Nephron progenitor cell (in vitro differentiated cells): ENCODE measurements around the gene BSN.

Source experiments
- DNase-seq: peaks from one replicate; pipeline ENCODE4 v3.0.0; 2021
- H3K27ac Mint-ChIP-seq: 2 replicates; pipeline ENCODE4 v1.8.0; 2021; ENCODE audit warnings: mild to moderate bottlenecking, moderate library complexity, mixed read lengths
- H3K27me3 Mint-ChIP-seq: 2 replicates; pipeline ENCODE4 v1.8.0; 2021; ENCODE audit warnings: mild to moderate bottlenecking, low read depth, mixed read lengths; ENCODE audit not compliant: poor library complexity
- H3K36me3 Mint-ChIP-seq: 2 replicates; pipeline ENCODE4 v1.8.0; 2021; ENCODE audit warnings: low read depth, mixed read lengths
- H3K4me1 Mint-ChIP-seq: 2 replicates; pipeline ENCODE4 v1.8.0; 2021; ENCODE audit warnings: mixed read lengths
- H3K4me3 Mint-ChIP-seq: 2 replicates; pipeline ENCODE4 v1.8.0; 2021; ENCODE audit warnings: mild to moderate bottlenecking, moderate library complexity, mixed read lengths
- H3K9me3 Mint-ChIP-seq: 2 replicates; pipeline ENCODE4 v1.8.0; 2021; ENCODE audit warnings: mild to moderate bottlenecking, moderate library complexity, mixed read lengths
- TF ChIP-seq, protein P1 (sequence below): fragments of 200-600 bp; sonication (generic); IDR thresholded peaks from 2 replicates; pipeline ENCODE4 v1.5.0; 2021; ENCODE audit warnings: antibody characterized with exemption

The BSN gene

DNA sequence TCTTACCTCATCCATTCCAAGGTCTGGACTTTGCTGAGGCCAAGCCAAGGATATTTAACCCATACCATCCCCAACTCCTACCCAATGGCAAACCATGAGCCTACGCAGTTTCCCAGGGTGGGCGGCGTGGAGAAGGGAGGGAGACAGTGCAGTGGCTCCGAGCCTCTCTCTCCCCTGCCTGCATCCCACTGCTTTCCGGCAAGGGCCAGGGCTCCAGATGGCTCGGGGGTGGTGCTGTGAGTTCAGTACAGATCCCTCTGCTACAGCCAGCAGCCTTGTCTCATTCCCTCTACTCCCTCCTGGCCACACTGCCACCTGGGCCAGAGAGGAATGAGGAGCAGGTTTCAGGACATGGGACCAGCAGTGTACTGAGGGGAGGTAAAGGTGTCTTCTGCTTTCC lies 75.6 kb downstream of the BSN start:
- TF ChIP-seq, protein P1, sequence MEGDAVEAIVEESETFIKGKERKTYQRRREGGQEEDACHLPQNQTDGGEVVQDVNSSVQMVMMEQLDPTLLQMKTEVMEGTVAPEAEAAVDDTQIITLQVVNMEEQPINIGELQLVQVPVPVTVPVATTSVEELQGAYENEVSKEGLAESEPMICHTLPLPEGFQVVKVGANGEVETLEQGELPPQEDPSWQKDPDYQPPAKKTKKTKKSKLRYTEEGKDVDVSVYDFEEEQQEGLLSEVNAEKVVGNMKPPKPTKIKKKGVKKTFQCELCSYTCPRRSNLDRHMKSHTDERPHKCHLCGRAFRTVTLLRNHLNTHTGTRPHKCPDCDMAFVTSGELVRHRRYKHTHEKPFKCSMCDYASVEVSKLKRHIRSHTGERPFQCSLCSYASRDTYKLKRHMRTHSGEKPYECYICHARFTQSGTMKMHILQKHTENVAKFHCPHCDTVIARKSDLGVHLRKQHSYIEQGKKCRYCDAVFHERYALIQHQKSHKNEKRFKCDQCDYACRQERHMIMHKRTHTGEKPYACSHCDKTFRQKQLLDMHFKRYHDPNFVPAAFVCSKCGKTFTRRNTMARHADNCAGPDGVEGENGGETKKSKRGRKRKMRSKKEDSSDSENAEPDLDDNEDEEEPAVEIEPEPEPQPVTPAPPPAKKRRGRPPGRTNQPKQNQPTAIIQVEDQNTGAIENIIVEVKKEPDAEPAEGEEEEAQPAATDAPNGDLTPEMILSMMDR: no peak
- Mint-ChIP-seq H3K4me3 (no peak overlapping the region), H3K27me3 (peaks cover 8% of the 10 kb centered on the region), H3K9me3 (peaks cover 24% of the 10 kb centered on the region), H3K27ac (no peak overlapping the region), H3K4me1 (no peaks in the 10 kb centered on the region), H3K36me3 (peaks cover 5% of the 10 kb centered on the region)
- DNase-seq: no peak

DNA sequence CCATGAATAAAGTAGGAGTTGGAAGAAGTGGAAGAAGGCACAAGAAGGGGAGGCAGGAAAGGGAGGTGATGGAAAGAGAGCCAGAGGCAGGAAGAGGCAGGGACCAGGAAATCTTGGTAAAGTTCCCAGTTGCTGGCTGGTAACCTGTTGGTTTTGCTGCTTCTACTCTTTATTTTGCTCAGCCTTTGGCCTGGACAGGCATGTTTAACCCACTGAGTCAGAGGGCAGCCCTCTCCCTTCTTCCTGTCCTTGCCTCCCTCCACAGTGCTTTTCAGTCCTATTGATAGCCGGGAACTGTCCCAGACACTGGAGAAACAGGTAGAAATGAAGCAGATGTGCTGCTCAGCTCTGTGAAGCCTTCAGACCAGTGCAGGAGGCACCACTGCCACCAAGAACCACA lies 76.5 kb downstream of the BSN start:
- H3K4me3 Mint-ChIP-seq: no peak overlapping the region
- H3K9me3 Mint-ChIP-seq: peaks cover 24% of the 10 kb centered on the region
- peaks cover 5% of the 10 kb centered on the region for H3K36me3 Mint-ChIP-seq
- TF ChIP-seq, protein P1: no peak
- peaks cover 11% of the 10 kb centered on the region for H3K27me3 Mint-ChIP-seq
- no peaks in the 10 kb centered on the region for H3K4me1 Mint-ChIP-seq
- H3K27ac Mint-ChIP-seq: peak overlapping the region; percentile 27
- no peak for DNase-seq

DNA sequence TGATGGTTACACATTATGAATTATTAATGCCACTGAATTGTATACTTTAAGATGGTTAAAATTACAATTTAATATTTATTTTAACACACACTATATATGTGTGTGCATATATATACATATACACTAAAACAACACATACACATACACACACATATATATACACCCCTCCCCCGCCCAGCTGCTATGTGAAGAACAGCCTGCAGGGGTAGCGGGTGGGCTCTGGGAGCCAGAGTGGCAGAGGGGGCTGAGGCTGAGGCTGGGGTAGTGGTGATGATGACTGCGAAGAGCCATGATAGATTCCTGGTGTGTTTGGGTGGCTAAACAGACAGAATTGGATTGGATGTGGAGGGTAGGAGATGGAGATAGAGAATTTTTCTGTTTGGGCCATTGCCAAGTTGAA lies 80.5 kb downstream of the BSN start:
- H3K4me3 Mint-ChIP-seq: no peak overlapping the region
- H3K4me1 Mint-ChIP-seq: no peaks in the 10 kb centered on the region
- H3K27me3 Mint-ChIP-seq: peaks cover 22% of the 10 kb centered on the region
- no peak for DNase-seq
- peaks cover 5% of the 10 kb centered on the region for H3K36me3 Mint-ChIP-seq
- TF ChIP-seq, protein P1: no peak
- peaks cover 24% of the 10 kb centered on the region for H3K9me3 Mint-ChIP-seq
- no peak overlapping the region for H3K27ac Mint-ChIP-seq

DNA sequence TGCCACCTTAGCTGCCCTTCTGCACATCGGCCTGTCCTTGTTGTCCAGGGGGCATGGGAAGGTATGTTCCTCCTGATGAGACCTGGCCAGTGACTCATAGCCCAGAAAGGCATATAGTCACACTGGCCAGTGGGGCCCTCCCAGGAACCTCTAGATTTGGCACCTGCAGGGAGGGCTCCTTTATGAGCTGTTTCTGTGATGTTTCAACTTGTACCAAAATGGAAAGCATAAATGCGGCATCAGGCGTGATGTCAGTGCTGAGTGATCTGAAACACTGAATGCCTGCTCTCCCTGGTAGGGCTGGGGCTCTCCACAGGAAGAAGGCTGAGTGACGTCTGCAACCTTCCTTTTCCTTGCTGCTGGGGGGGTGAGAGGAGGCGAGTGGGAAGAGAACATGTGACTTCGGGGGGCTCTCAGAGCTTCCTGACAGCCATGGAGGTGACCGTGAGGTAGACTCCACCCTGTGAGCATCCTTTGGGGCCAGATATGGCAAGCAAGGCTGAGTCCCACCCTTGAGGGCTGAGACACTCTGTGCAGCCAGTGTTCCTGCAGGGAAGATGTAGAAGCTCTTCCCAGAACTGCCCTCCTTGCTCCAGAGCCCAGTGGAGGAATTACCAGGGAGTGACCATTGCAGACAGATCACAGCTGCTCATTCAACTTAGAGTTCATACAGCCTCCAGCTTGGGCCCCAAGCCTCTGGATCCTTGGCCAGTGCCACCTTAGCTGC lies 82.8 kb downstream of the BSN start:
- no peak for DNase-seq
- no peak overlapping the region for H3K4me3 Mint-ChIP-seq
- H3K9me3 Mint-ChIP-seq: peaks cover 8% of the 10 kb centered on the region
- TF ChIP-seq, protein P1: no peak
- peaks cover 20% of the 10 kb centered on the region for H3K27me3 Mint-ChIP-seq
- no peaks in the 10 kb centered on the region for H3K4me1 Mint-ChIP-seq
- H3K36me3 Mint-ChIP-seq: no peaks in the 10 kb centered on the region
- no peak overlapping the region for H3K27ac Mint-ChIP-seq

DNA sequence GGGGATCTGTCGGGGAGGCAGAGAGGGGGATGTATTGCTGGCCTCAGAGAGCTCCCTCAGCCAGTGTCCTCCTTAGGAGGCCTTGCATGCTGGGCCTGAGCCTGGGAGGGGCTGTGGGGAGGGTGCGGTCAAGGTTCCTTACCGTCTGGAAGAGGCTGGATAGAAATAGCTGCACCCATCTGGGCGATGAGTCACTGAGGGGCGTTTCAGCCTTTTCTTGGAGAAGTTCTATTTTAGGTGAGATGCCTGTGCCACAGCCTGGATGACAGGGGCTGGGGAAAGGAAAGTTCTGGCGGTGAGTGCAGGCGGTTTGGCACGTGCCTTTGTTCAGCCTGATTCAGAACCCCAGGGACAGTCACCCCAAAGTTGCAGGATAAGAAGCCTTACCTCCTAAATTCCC lies 84.2 kb downstream of the BSN start:
- TF ChIP-seq, protein P1: no peak

DNA sequence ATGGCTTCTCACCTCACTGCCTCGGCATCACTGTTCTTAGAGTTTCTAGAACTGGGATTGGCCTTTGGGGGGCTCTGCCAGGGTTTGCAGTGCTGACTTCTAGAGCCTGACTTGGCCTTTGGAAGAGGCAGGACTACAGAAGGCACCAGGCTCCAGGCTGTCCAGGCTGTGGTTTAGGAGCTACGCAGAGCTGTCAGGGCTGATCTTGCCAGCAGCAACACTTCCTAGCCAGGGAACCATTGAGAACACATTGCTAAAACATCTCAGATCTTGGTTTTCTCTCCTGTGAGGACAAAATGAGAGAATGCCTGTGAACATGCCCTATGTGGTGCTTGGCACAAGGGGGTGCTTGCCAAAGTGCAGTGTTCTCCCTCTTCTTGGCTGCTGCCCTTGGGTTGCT lies 85.3 kb downstream of the BSN start:
- Mint-ChIP-seq H3K36me3 (no peaks in the 10 kb centered on the region), H3K27ac (no peak overlapping the region), H3K27me3 (peaks cover 22% of the 10 kb centered on the region), H3K9me3 (no peaks in the 10 kb centered on the region), H3K4me1 (no peaks in the 10 kb centered on the region), H3K4me3 (no peak overlapping the region)
- DNase-seq: no peak
- TF ChIP-seq, protein P1: no peak

More for the DNA sequence above, 84.2 kb downstream of the BSN start:
- Mint-ChIP-seq H3K27ac (no peak overlapping the region), H3K4me3 (no peak overlapping the region), H3K27me3 (peaks cover 20% of the 10 kb centered on the region), H3K36me3 (no peaks in the 10 kb centered on the region), H3K9me3 (no peaks in the 10 kb centered on the region), H3K4me1 (no peaks in the 10 kb centered on the region)
- DNase-seq: no peak
